Glomerular endothelial cell (primary cell): ENCODE measurements around the gene BCAS3. TPM values are rescaled to one million over a fixed set of nuclear protein-coding genes. Genes with fewer than 3 reads are reported as not detected.

Source experiments
- DNase-seq: peaks from one replicate; pipeline ENCODE4 v3.0.0-alpha.2; 2011; ENCODE audit warnings: low read depth, low spot score; ENCODE audit errors: extremely low read depth
- total RNA-seq: library from RNA; depleted of rRNA; stranded (reverse); fragments of >200 nt; gene quantifications from 2 replicates; pipeline ENCODE4 v1.2.3, GENCODE V29; 2015

BCAS3 gene
- total RNA-seq, 1 donor from 2014 or later: 52.3 TPM

- no peak for DNase-seq
Measured at GRCh38 chr17:61366715-61367413, 689.2 kb downstream of the BCAS3 start.

DNA sequence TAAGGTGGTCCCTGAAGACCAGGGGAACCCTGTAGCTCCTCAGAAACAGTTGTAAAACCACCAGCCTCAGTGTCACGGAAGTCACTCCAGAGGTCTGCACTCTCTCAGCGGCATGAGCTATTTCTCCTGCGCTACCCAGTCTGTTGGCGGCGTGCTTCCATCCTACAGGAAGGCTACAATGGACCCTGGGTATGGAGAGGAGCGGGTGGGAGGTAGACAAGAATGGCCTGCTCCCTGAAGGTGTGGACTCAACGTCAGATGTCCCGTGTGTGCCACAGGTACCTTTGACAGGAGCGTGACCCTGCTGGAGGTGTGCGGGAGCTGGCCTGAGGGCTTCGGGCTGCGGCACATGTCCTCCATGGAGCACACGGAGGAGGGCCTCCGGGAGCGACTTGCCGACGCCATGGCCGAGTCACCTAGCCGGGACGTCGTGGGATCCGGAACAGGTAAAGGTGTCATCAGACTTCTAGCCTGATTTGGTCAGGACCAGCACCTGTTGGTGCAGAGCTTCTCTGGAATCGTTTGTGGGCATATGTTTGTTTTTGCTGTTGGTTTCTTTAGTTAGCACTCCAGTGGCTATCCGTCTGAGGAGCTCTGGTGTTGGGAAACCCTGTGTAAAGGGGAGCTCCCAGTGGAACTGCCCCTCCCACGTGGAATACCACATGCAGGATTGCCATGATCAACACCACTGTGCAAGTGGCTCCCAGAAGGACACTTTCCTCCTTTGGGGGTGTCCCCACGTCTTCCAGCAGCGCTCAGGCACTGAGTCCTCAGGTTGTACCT lies 690.6 kb downstream of the BCAS3 start:
- no peak for DNase-seq

DNA sequence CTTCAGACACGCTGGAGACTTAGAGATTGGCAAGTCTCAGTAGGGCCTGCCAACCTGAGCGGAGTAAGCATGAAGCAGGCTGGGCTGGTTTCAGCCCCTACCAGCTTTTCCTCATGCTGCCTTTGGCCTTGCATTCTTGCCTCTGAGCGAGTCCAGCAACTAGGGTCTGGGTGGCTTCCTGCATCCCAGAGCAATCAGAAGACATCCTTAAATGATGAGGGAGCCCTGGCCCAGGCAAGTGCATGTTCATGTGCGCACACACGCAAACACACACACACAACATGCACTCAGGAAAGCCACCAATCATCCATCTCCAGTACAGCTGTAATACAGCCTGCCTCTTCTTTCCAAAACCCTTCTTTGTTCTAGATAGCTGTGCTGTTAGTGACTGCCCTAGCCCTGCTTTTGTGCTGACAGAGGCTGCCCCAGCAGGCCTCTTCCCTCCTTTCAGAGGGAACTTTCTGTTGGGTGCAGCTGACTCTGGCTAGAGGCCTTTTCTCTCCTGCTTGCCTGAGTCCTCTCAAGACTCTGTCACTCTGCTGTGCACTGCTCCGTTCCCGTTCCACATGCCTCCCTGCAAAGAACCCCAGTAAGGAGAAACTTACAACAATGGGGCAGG lies 691.3 kb downstream of the BCAS3 start:
- no peak for DNase-seq

- no peak for DNase-seq
Measured at GRCh38 chr17:61369751-61370150, 692.1 kb downstream of the BCAS3 start.

DNA sequence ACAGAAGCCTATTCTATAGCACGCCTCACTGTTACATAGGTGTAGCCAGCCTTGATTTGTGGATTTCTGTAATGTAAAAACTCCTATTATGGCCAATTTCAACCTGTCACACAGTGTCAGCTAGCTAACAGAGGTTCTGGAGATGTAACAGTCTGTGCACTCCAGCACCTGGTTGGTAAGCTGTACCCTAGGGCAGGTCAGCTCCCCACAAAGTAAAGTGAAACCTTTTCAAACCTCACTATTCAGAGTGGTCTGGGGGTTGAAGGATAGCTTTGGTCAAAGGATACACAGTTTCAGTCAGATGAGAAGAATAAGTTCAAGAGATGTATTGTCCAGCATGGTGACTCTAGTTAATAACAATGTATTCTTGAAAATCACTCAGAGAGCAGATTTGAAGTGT lies 693.5 kb downstream of the BCAS3 start:
- DNase-seq: no peak

DNA sequence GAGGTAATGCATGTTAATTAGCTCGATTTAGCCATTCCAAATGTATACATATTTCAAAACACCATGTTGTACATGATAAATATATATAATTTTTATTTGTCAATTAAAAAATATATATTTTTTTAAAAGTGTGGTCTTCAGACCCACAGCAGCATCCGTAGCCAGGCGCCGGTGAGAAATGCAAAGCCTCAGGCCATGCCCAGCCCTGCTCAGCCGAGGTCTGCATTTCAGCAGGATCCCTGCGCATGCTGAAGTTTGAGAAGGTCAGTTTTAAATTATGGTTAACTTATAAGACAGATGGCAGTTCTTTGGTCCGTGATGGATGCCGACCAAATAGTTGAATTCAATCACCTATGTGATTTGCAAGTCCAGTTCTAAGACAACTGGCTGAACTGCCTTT lies 694.0 kb downstream of the BCAS3 start:
- DNase-seq: no peak

- no peak for DNase-seq
Measured at GRCh38 chr17:61372436-61372835, 694.8 kb downstream of the BCAS3 start.

DNA sequence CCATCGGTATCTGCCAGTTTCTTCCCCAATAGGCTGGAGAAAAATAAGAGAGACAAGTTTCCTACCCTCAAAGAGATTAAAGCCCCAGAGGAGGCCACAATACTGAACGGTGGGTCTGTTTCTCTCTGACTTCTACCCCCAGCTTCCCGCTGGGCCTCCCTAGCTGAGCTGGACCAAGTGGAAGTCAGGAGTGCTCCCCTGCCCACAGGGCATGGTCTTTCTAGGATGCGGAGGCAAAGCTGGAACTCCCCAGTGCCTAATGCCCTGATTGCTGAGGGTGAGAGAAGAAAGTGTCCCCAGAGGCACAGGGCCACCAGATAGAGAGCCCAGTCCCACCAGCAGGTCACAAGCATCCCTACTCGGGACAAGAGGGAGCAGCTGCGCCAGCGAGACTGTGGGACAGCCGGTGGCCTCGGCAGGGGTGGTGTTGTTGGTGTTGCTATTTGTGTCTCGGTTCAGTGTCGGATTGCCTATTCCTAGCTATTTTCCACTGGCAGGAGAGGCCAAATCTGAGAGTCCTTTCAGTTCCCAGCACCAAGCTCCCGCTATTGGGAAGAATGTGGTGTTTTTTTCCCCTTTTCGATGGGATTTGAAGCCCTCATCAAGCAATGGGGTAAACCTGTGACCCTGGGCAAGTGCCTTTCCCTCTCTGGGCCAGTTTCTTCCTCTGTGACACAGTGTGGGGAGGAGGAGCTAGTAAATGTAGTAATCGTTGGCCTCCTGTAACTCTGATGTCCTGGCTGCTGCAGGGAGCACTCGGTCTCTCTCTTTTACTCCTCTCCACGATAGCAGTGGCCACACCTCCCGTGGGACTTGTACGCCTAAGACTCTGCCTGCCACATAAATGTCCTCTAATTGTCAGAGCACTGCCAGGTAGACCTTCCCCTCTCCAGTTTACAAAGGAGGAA lies 699.5 kb downstream of the BCAS3 start:
- DNase-seq: no peak

DNA sequence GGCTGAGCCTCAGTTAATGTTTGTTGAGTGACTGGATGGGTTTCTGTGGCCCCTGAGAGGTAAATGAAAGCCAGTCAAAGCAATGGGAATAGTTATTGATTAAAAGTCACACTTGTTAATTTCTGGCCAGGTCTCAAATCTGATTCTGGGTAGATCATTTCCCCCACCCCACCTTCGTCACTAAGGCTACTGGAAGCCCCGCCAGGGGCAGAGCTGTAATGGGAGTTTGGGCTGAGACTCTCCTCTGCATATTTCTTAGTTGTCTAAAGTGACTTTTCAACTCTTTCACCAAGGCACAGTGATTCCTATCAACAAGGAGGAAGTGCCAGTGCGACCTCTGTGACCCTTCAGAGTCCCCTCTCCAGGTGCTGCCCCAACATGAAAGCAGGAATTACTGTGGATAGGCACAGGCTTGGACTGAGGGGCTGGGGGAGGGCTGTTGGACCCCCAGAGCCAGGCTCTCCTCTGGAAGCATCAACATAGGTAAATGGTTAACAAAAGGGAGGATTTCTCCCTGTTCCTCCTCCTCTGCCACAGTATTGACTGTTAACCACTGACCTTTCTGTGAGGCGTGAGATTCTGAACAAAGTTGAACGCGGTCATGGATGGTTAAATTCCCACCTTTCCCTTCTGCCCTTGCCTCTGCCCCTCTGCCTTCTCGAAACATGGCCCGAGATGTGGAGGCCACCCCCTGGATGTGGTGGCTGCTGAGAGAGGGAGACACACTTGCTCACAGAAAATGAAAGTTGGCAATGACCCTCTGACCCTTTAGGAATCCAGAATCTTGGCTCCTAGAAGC lies 701.2 kb downstream of the BCAS3 start:
- DNase-seq: no peak

- no peak for DNase-seq
Measured at GRCh38 chr17:61379457-61380216, 702.0 kb downstream of the BCAS3 start.

DNA sequence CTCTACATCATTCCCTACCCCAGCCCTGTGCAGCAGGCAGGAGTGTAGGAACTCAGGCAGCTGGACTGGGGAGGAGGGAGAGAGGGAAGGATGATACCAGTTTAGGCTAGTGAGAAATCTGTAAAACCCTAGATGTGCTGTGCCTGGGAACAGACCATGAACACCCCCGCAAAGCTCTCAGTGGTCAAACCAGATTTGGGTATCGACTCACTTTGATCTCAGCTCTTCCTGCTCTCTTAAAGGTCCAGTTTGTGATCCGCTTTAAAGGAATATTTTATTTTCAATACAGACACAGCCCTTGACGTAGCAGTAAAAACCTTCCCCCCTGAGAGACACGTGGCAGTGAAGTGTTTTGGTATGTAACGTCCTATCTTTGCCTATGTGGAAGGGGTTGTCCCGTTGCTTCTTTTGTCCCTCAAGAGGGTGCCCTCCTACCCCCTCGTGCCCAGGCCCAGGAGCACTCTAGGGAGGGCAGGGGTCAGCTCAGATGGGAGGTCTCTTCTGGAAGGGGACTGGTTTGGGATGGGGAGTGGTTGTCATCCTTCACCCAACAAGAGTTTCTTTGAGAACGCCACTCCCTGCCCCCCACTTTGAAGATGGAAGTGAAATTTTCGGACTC lies 702.7 kb downstream of the BCAS3 start:
- DNase-seq: no peak

DNA sequence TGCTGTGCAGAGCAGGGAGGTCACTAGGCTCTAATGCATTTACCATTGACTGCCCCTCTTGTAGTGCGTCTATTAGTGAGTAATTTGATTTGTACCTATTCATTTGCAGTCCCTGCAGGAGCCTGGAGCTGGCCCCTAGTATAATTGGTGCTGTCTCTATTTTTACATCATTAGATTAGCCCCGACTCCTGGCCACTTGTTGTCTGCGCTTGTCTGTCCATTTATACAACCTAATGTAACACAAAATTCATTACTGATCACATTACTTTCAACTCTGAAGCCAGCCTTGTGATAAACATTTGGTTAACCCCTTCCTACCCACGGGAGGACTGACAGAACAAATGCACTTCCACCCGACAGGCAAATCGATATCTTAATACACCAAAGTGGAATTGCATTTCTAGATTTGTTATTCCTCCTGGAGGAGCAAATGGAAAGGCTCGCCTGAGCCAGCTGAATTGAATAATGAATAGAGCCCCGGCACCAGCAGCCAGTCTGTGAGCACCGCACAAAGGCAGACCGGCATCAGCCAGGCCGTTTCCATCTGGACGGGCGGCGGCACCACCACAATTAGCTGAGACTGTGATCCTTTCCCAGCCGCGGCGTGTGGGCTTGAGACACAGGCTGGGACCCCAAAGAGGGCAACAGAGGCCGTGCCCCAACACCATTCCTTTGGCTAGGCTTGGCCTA lies 703.3 kb downstream of the BCAS3 start:
- no peak for DNase-seq

DNA sequence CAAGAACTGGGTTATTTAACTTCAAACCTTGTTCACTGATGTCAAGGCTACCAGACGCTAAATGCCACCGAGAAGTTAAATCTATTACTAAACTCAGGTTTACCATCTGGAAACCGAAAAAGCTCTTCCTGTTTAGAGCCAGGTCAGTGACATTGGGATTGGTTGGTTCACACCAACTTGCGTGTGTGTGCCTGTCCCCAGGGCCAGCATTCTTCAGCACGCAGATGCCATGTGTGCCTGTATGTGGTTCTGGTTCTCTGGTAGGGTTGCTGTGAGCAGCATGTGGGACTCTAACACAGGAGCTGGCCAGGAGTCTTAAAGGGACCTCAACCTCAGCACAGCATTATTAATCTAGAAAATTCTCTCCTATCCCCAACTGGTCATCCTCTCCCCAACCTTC lies 703.9 kb downstream of the BCAS3 start:
- DNase-seq: no peak

- DNase-seq: no peak
Measured at GRCh38 chr17:61382796-61383688, 705.4 kb downstream of the BCAS3 start.

GRCh38 chr17:61383689-61384201 lies 706.1 kb downstream of the BCAS3 start:
- no peak for DNase-seq

GRCh38 chr17:61384354-61384691 lies 706.7 kb downstream of the BCAS3 start:
- DNase-seq: no peak
